Measurements from ENCODE around the gene SLC2A13. TPM values are rescaled to one million over a fixed set of nuclear protein-coding genes. Genes with fewer than 3 reads are reported as not detected.

SLC2A13 gene
- polyA plus RNA-seq, 3 donors = 2.2 to 2.9 (median 2.5) TPM

DNA sequence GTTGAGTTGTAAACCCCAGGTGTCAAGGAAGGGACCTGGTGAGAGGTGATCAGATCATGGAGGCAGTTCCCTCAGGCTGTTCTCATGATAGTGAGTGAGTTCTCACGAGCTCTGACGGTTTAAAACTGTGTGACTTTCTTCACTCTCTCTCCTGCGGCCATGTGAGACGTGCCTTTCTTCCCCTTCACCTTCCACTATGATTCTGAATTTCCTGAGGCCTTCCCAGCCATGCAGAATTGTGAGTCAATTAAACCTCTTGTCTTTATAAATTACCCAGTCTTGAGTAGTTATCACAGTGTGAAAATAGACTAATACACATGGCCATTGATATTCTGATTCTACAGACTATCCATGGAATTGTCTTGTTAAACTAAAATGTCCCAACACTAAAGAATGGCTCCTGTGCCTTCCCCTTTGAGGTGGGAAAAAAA is 85.6 kb downstream of the SLC2A13 start:
- Histone ChIP-seq H3K4me1 (ENCODE audit: control insufficient read depth in 1 of 2, insufficient read depth in 2 of 2, low read length in 2 of 2) (no peaks in the 10 kb centered on the region), H3K4me3 (replicated peaks in 1 of 3; ENCODE audit: low read depth in 2 of 3, low read length in 3 of 3) (no peak overlapping the region), H2AFZ (ENCODE audit: insufficient read depth, low read depth, low read length, poor library complexity, severe bottlenecking) (no peak overlapping the region), H3K4me2 (replicated peaks; ENCODE audit: extremely low read depth, low read length, poor library complexity, severe bottlenecking) (no peak overlapping the region), H3K9me3 (replicated peaks in 1 of 2; ENCODE audit: control insufficient read depth in 1 of 2, insufficient read depth in 1 of 2, low read length in 2 of 2) (no peaks in the 10 kb centered on the region), H3K27ac (ENCODE audit: low read depth in 1 of 2, low read length in 2 of 2) (no peak overlapping the region), H3K27me3 (ENCODE audit: control insufficient read depth in 2 of 2, insufficient read depth in 2 of 2, low read length in 2 of 2) (no peaks in the 10 kb centered on the region), H4K20me1 (ENCODE audit: insufficient read depth, low read length) (no peaks in the 10 kb centered on the region), H3K9ac (ENCODE audit: insufficient read depth, low read length, poor library complexity, severe bottlenecking) (no peak overlapping the region), H3K36me3 (replicated peaks in 1 of 2; ENCODE audit: control insufficient read depth in 1 of 2, insufficient read depth in 2 of 2, low read length in 2 of 2) (no peaks in the 10 kb centered on the region), H3K79me2 (ENCODE audit: insufficient read depth, low read length) (no peaks in the 10 kb centered on the region)
- intact Hi-C loops (cut with micrococcal nuclease) = no loop called here
- Mint-ChIP-seq H3K9me3 (no peaks in the 10 kb centered on the region), H3K27me3 (ENCODE audit: low read depth in 3 of 3) (peaks cover 0 to 2% (median 2%) of the 10 kb centered on the region in 3 donors), H3K27ac (peak overlapping the region in 1 of 7 donors; percentile 6), H3K36me3 (peaks cover 10 to 13% of the 10 kb centered on the region in 2 donors), H3K4me1 (peaks cover 3% of the 10 kb centered on the region), H3K4me3 (no peak overlapping the region)
- TF ChIP-seq, protein P1, sequence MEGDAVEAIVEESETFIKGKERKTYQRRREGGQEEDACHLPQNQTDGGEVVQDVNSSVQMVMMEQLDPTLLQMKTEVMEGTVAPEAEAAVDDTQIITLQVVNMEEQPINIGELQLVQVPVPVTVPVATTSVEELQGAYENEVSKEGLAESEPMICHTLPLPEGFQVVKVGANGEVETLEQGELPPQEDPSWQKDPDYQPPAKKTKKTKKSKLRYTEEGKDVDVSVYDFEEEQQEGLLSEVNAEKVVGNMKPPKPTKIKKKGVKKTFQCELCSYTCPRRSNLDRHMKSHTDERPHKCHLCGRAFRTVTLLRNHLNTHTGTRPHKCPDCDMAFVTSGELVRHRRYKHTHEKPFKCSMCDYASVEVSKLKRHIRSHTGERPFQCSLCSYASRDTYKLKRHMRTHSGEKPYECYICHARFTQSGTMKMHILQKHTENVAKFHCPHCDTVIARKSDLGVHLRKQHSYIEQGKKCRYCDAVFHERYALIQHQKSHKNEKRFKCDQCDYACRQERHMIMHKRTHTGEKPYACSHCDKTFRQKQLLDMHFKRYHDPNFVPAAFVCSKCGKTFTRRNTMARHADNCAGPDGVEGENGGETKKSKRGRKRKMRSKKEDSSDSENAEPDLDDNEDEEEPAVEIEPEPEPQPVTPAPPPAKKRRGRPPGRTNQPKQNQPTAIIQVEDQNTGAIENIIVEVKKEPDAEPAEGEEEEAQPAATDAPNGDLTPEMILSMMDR (IDR thresholded peaks at IDR 0.05) = no peak
- WGBS (ENCODE audit: insufficient coverage) = 100% methylated on average over 2 of the region's 4 CpGs
- no peak for DNase-seq

DNA sequence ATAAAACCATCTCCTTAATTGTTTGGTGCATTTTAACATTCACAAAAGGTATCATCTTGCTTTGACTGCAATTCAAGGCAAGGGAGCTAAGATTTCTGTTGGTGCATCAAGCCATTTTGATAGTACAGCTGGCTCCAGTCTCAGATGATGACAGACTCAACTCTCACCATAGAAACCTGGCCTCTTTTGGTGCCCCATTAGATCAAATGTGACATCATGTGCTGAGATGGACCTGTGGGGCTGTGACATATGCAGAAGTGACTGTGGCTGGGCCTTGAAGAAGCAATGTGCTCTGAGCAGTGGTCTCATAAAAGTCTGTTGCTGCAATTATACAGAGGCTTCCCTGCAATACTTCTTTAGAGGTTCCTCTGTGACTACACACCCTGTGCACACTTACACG is 88.4 kb downstream of the SLC2A13 start:
- no peaks in the 10 kb centered on the region for H3K4me1 Mint-ChIP-seq
- no peak overlapping the region for H3K4me3 ChIP-seq (replicated peaks in 1 of 3; ENCODE audit: low read depth in 2 of 3, low read length in 3 of 3)
- no peak for DNase-seq
- no peak overlapping the region for H3K9ac ChIP-seq (ENCODE audit: insufficient read depth, low read length, poor library complexity, severe bottlenecking)
- no peak overlapping the region for H2AFZ ChIP-seq (ENCODE audit: insufficient read depth, low read depth, low read length, poor library complexity, severe bottlenecking)
- intact Hi-C loops (cut with micrococcal nuclease) = no loop called here
- H3K27ac Mint-ChIP-seq = no peak overlapping the region
- peaks cover 0 to 2% (median 2%) of the 10 kb centered on the region in 3 donors for H3K27me3 Mint-ChIP-seq (ENCODE audit: low read depth in 3 of 3)
- H3K79me2 ChIP-seq (ENCODE audit: insufficient read depth, low read length) = no peaks in the 10 kb centered on the region
- H3K27ac ChIP-seq (ENCODE audit: low read depth in 1 of 2, low read length in 2 of 2) = no peak overlapping the region
- H3K4me2 ChIP-seq (replicated peaks; ENCODE audit: extremely low read depth, low read length, poor library complexity, severe bottlenecking) = no peak overlapping the region
- TF ChIP-seq, protein P1 (IDR thresholded peaks at IDR 0.05) = no peak
- H3K9me3 ChIP-seq (replicated peaks in 1 of 2; ENCODE audit: control insufficient read depth in 1 of 2, insufficient read depth in 1 of 2, low read length in 2 of 2) = no peaks in the 10 kb centered on the region
- no peaks in the 10 kb centered on the region for H3K4me1 ChIP-seq (ENCODE audit: control insufficient read depth in 1 of 2, insufficient read depth in 2 of 2, low read length in 2 of 2)
- H3K4me3 Mint-ChIP-seq = no peak overlapping the region
- no peaks in the 10 kb centered on the region for H3K36me3 ChIP-seq (replicated peaks in 1 of 2; ENCODE audit: control insufficient read depth in 1 of 2, insufficient read depth in 2 of 2, low read length in 2 of 2)
- WGBS (ENCODE audit: insufficient coverage) = no CpG with 5 or more reads among the region's 1 CpG
- no peaks in the 10 kb centered on the region for H3K9me3 Mint-ChIP-seq
- H4K20me1 ChIP-seq (ENCODE audit: insufficient read depth, low read length) = no peaks in the 10 kb centered on the region
- H3K27me3 ChIP-seq (ENCODE audit: control insufficient read depth in 2 of 2, insufficient read depth in 2 of 2, low read length in 2 of 2) = no peaks in the 10 kb centered on the region
- peaks cover 8 to 10% of the 10 kb centered on the region in 2 donors for H3K36me3 Mint-ChIP-seq
